OCI-LY1 (cell line): ENCODE measurements around the gene BTBD1.

Source experiments
- H2AFZ ChIP-seq: fragments of 200-600 bp; sonication (generic), shearing (Covaris generic); 2 replicates; pipeline ENCODE4 v1.6.0; 2014; ENCODE audit warnings: antibody characterized with exemption, mild to moderate bottlenecking, low read length
- H3F3A ChIP-seq: fragments of 200-600 bp; sonication (generic), shearing (Covaris generic); 2 replicates; pipeline ENCODE4 v1.6.0; 2014; ENCODE audit warnings: mild to moderate bottlenecking, antibody characterized with exemption, low read length, moderate library complexity; ENCODE audit not compliant: insufficient read depth
- H3K27ac ChIP-seq: fragments of 200-600 bp; sonication (generic); 2 replicates; pipeline ENCODE4 v1.5.1; 2014; ENCODE audit warnings: low read length, mixed run types, mild to moderate bottlenecking, low read depth; ENCODE audit not compliant: poor library complexity, severe bottlenecking
- H3K27me3 ChIP-seq: fragments of 200-600 bp; sonication (generic); 2 replicates; pipeline ENCODE4 v1.6.0; 2014; ENCODE audit warnings: antibody characterized with exemption, mild to moderate bottlenecking, low read length, moderate library complexity; ENCODE audit not compliant: insufficient read depth
- H3K36me3 ChIP-seq: fragments of 200-600 bp; sonication (generic); 2 replicates; pipeline ENCODE4 v1.6.1; 2014; ENCODE audit warnings: mild to moderate bottlenecking, antibody characterized with exemption, low read length, moderate library complexity, mixed read lengths; ENCODE audit not compliant: insufficient read depth
- H3K4me1 ChIP-seq: fragments of 200-600 bp; sonication (generic); 2 replicates; pipeline ENCODE4 v1.5.1; 2014; ENCODE audit warnings: mild to moderate bottlenecking, low read length, moderate library complexity; ENCODE audit not compliant: insufficient read depth, severe bottlenecking
- H3K4me2 ChIP-seq: fragments of 200-600 bp; sonication (generic), shearing (Covaris generic); 2 replicates; pipeline ENCODE4 v1.6.1; 2014; ENCODE audit warnings: low read length
- H3K4me3 ChIP-seq: fragments of 200-600 bp; sonication (generic); 2 replicates; pipeline ENCODE4 v1.5.1; 2014; ENCODE audit warnings: low read length, low read depth, mild to moderate bottlenecking, mixed read lengths; ENCODE audit not compliant: poor library complexity, severe bottlenecking
- H3K79me2 ChIP-seq: fragments of 200-600 bp; shearing (Covaris generic); 2 replicates; pipeline ENCODE4 v1.6.1; 2016; ENCODE audit warnings: mixed run types, low read length, mixed read lengths; ENCODE audit not compliant: insufficient read depth
- H3K9ac ChIP-seq: fragments of 200-600 bp; sonication (generic), shearing (Covaris generic); 2 replicates; pipeline ENCODE4 v1.6.1; 2014; ENCODE audit warnings: mild to moderate bottlenecking, low read length, mixed read lengths
- H3K9me2 ChIP-seq: fragments of 200-600 bp; sonication (generic), shearing (Covaris generic); 2 replicates; pipeline ENCODE4 v1.6.1; 2014; ENCODE audit warnings: low read depth, mild to moderate bottlenecking, low read length, mixed read lengths
- H3K9me3 ChIP-seq: fragments of 200-600 bp; shearing (Covaris generic); 2 replicates; pipeline ENCODE4 v1.6.1; 2014; ENCODE audit warnings: low read length, mixed read lengths
- H4K20me1 ChIP-seq: fragments of 200-600 bp; sonication (generic), shearing (Covaris generic); 2 replicates; pipeline ENCODE4 v1.6.0; 2016; ENCODE audit warnings: mild to moderate bottlenecking, low read length; ENCODE audit not compliant: insufficient read depth
- EZH2 ChIP-seq: fragments of 200-600 bp; sonication (generic), shearing (Covaris generic); IDR thresholded peaks from 2 replicates; pipeline ENCODE4 v1.8.0; 2017; ENCODE audit warnings: borderline replicate concordance, mixed run types, mild to moderate bottlenecking, antibody characterized with exemption, low read length, moderate library complexity, mixed read lengths
- TF ChIP-seq, protein P1 (sequence below): fragments of 200-600 bp; sonication (generic), shearing (Covaris generic); IDR thresholded peaks from 2 replicates; pipeline ENCODE4 v1.5.1; 2017; ENCODE audit warnings: mild to moderate bottlenecking, antibody characterized with exemption, low read length, moderate library complexity, mixed read lengths

The BTBD1 gene

DNA sequence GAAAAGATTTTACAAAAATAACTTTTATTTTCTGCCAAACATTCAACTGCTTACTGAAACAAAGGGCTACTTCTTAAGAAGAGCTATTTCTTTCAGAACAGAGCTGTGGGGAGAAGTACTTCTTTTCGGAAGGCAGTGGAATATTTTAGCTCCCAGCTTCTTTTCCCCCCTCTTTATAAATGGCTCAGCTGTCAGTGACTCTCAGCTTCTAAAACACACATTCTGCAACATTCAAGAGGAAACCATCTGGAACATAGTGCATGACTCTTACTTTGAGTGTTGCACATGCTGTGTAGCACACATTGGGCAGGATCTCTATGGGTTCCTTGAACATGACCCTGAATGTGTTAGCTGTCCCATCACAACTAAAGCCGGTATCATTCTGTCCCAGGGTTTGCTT, 48.6 kb downstream of the BTBD1 start:
- H3K36me3 ChIP-seq, result peaks cover 56% of the 10 kb centered on the region
- H3K27ac ChIP-seq, result no peak overlapping the region
- H3K27me3 ChIP-seq, result no peaks in the 10 kb centered on the region
- no peak for TF ChIP-seq EZH2
- TF ChIP-seq, protein P1, sequence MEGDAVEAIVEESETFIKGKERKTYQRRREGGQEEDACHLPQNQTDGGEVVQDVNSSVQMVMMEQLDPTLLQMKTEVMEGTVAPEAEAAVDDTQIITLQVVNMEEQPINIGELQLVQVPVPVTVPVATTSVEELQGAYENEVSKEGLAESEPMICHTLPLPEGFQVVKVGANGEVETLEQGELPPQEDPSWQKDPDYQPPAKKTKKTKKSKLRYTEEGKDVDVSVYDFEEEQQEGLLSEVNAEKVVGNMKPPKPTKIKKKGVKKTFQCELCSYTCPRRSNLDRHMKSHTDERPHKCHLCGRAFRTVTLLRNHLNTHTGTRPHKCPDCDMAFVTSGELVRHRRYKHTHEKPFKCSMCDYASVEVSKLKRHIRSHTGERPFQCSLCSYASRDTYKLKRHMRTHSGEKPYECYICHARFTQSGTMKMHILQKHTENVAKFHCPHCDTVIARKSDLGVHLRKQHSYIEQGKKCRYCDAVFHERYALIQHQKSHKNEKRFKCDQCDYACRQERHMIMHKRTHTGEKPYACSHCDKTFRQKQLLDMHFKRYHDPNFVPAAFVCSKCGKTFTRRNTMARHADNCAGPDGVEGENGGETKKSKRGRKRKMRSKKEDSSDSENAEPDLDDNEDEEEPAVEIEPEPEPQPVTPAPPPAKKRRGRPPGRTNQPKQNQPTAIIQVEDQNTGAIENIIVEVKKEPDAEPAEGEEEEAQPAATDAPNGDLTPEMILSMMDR, result no peak
- H3K4me1 ChIP-seq, result peaks cover 13% of the 10 kb centered on the region
- H3K9ac ChIP-seq, result no peak overlapping the region
- peaks cover 3% of the 10 kb centered on the region; the same call in 1 of the 2 replicates for H3F3A ChIP-seq
- H2AFZ ChIP-seq, result no peak overlapping the region
- no peak overlapping the region for H3K4me3 ChIP-seq
- H3K79me2 ChIP-seq, result no peaks in the 10 kb centered on the region
- no peaks in the 10 kb centered on the region for H3K9me2 ChIP-seq
- no peaks in the 10 kb centered on the region for H4K20me1 ChIP-seq
- H3K9me3 ChIP-seq, result no peaks in the 10 kb centered on the region
- H3K4me2 ChIP-seq, result no peak overlapping the region

DNA sequence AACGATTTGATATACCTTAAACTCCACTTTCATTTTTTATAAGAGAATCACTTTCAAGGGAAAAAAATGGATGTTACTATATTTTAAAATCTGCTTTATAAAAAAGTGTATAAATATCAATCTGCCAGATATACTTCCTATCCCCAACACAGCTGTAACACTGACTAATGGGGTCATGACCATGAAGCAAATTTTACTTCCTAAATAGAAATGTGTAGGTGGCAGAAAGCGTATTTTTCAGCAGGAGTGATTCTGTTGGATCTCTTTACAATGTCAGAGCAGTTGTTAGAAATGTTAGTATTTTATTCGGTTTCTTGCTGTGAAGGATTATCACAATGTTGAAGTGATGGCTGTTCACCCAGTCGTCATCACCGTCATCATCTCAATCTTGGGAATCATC, 50.1 kb downstream of the BTBD1 start:
- no peak overlapping the region for H3K4me2 ChIP-seq
- no peak overlapping the region for H2AFZ ChIP-seq
- H3K27ac ChIP-seq, result no peak overlapping the region
- H3K9me2 ChIP-seq, result no peaks in the 10 kb centered on the region
- peaks cover 3% of the 10 kb centered on the region; the same call in 1 of the 2 replicates for H3F3A ChIP-seq
- no peak for TF ChIP-seq EZH2
- TF ChIP-seq, protein P1, result no peak
- no peaks in the 10 kb centered on the region for H3K9me3 ChIP-seq
- H3K27me3 ChIP-seq, result no peaks in the 10 kb centered on the region
- no peaks in the 10 kb centered on the region for H4K20me1 ChIP-seq
- H3K79me2 ChIP-seq, result no peaks in the 10 kb centered on the region
- no peak overlapping the region for H3K9ac ChIP-seq
- no peak overlapping the region for H3K4me3 ChIP-seq
- peaks cover 25% of the 10 kb centered on the region for H3K4me1 ChIP-seq
- H3K36me3 ChIP-seq, result peaks cover 56% of the 10 kb centered on the region

DNA sequence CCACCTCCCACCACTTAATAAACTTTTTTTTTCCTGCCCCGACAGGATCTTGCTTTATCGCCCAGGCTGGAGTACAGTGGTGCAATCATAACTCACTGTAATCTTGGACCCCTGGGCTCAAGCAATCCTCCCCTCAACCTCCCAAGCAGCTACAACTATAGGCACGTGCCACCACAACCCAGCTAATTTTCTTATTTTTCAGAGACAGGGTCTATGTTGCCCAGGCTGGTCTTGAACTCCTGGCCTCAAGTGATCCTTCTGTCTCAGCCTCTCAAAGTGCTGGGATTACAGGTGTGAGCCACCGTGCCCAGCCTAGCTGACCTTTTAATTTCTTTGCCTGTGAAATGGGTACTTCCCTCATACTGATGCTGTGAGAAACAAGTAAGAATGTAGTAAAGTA, 51.7 kb downstream of the BTBD1 start:
- Histone ChIP-seq H3K9ac (no peak overlapping the region), H3K4me1 (peaks cover 33% of the 10 kb centered on the region)
- TF ChIP-seq, protein P1, result no peak

More for the DNA sequence above, 51.7 kb downstream of the BTBD1 start:
- no peaks in the 10 kb centered on the region for H3K27me3 ChIP-seq
- H3K9me2 ChIP-seq, result no peaks in the 10 kb centered on the region
- H3K4me3 ChIP-seq, result no peak overlapping the region
- no peak overlapping the region for H3K27ac ChIP-seq
- no peaks in the 10 kb centered on the region for H4K20me1 ChIP-seq
- no peak overlapping the region for H2AFZ ChIP-seq
- H3K79me2 ChIP-seq, result no peaks in the 10 kb centered on the region
- peaks cover 45% of the 10 kb centered on the region for H3K36me3 ChIP-seq
- H3F3A ChIP-seq, result peaks cover 3% of the 10 kb centered on the region; the same call in 1 of the 2 replicates
- H3K4me2 ChIP-seq, result no peak overlapping the region
- no peaks in the 10 kb centered on the region for H3K9me3 ChIP-seq
